ENCODE measurements around the gene ARIH1. TPM values are rescaled to one million over a fixed set of nuclear protein-coding genes. Genes with fewer than 3 reads are reported as not detected.

Gene ARIH1
- total and polyA plus RNA-seq, 2 experiments from 2014 or later = 93.1 to 132 TPM

DNA sequence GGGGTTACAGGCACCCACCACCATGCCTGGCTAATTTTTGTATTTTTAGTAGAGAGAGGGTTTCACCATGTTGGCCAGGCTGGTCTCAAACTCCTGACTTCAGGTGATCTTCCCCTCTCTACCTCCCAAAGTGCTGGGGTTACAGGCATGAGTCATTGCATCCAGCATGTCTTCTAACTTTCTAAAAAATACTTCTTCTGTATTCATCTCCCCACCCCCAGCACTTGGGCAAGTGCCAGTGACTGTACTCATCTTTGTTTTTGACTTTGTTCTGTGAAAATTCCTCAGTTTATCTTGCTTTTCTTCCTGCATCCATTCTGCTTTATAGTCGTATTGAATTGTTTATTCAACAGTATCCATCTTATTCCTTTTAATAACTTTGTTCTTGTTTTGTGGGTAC lies 47.6 kb downstream of the ARIH1 start:
- Histone ChIP-seq H3K4me1 (ENCODE audit: low read depth) (no peaks in the 10 kb centered on the region), H3K27me3 (no peaks in the 10 kb centered on the region), H3K9me3 (ENCODE audit: low read depth) (no peaks in the 10 kb centered on the region), H3K4me3 (no peak overlapping the region), H3K27ac (no peak overlapping the region), H3K36me3 (no peaks in the 10 kb centered on the region)
- DNase-seq (ENCODE audit: low read depth in 1 of 2, low spot score in 1 of 2) = peak in 1 of 2 donors; percentile 77
- TF ChIP-seq, protein P1, sequence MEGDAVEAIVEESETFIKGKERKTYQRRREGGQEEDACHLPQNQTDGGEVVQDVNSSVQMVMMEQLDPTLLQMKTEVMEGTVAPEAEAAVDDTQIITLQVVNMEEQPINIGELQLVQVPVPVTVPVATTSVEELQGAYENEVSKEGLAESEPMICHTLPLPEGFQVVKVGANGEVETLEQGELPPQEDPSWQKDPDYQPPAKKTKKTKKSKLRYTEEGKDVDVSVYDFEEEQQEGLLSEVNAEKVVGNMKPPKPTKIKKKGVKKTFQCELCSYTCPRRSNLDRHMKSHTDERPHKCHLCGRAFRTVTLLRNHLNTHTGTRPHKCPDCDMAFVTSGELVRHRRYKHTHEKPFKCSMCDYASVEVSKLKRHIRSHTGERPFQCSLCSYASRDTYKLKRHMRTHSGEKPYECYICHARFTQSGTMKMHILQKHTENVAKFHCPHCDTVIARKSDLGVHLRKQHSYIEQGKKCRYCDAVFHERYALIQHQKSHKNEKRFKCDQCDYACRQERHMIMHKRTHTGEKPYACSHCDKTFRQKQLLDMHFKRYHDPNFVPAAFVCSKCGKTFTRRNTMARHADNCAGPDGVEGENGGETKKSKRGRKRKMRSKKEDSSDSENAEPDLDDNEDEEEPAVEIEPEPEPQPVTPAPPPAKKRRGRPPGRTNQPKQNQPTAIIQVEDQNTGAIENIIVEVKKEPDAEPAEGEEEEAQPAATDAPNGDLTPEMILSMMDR (IDR thresholded peaks at IDR 0.05; ENCODE audit: low read depth, low read length) = no peak

DNA sequence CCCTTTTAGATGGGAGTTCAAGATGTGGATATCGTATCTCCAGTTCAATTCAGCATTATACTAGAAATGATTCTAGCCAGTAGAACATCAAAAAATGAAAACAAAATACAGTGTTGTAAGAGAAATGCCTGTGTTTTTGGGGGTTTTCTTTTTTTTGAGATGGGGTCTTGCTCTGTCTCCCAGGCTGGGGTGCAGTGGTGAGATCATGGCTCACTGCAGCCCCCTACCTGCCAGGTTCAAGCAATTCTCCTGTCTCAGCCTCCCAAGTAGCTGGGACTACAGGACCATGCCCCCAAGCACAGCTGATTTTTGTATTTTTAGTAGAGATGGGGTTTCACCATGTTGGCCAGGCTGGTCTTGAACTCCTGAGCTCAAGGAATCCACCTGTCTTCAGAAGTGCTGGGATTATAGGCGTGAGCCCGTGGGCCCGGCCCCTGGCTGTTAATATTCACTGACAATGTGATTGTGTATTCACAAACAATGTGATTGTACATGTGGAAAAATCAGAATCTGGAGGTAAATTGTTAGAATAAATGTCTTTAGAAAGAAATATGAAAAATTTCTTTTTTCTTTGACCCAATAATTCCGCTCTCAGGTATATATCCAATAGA lies 59.0 kb downstream of the ARIH1 start:
- Histone ChIP-seq H3K4me3 (no peak overlapping the region), H3K27ac (no peak overlapping the region), H3K36me3 (no peaks in the 10 kb centered on the region), H3K9me3 (ENCODE audit: low read depth) (no peaks in the 10 kb centered on the region), H3K4me1 (ENCODE audit: low read depth) (no peaks in the 10 kb centered on the region), H3K27me3 (no peaks in the 10 kb centered on the region)
- DNase-seq (ENCODE audit: low read depth in 1 of 2, low spot score in 1 of 2) = peak in 1 of 2 donors; percentile 10
- TF ChIP-seq, protein P1 (IDR thresholded peaks at IDR 0.05; ENCODE audit: low read depth, low read length) = peak; percentile 39

DNA sequence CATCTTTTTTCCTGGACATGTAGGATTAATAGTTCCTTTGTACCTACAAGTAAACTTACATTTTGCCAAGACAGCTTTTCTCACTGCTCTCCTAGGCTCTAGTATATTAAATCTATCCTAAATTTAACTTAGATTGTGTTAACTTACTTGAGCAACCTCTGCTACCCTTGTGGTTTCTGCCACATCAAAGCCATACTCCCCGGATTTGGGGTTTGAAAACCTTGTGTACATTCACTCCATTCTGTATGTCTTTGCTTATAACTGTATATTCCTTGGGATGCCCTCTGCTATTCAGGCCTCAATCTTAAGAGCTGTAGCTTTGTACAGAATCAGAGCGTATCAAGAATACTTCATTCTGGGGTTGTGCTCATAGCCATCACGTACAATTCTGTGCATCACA lies 60.4 kb downstream of the ARIH1 start:
- H3K36me3 ChIP-seq = no peaks in the 10 kb centered on the region
- H3K9me3 ChIP-seq (ENCODE audit: low read depth) = no peaks in the 10 kb centered on the region
- no peaks in the 10 kb centered on the region for H3K4me1 ChIP-seq (ENCODE audit: low read depth)
- no peak overlapping the region for H3K27ac ChIP-seq
- DNase-seq (ENCODE audit: low read depth in 1 of 2, low spot score in 1 of 2) = no peak
- H3K4me3 ChIP-seq = no peak overlapping the region
- H3K27me3 ChIP-seq = no peaks in the 10 kb centered on the region
- TF ChIP-seq, protein P1 (IDR thresholded peaks at IDR 0.05; ENCODE audit: low read depth, low read length) = no peak

DNA sequence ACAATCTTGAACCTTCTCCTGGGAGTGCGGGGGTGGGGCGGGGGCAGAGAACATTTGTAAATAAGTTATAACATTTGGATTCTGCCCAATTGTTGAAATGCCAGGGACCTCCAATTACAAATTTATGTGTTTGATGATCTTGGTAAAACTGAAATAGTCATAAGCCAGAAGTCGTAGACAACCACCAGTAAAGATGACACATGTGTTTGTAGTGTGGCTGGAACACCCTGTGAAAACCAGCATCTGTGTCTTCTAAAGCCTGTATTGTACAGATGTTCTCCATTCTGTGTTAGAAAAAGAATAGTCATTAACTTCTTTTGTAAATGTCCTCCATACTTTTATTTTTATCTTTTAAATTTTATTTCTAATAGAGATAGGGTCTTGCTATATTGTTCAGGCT lies 61.8 kb downstream of the ARIH1 start:
- Histone ChIP-seq H3K27me3 (no peaks in the 10 kb centered on the region), H3K27ac (no peak overlapping the region), H3K36me3 (no peaks in the 10 kb centered on the region), H3K4me1 (ENCODE audit: low read depth) (no peaks in the 10 kb centered on the region), H3K4me3 (no peak overlapping the region), H3K9me3 (ENCODE audit: low read depth) (no peaks in the 10 kb centered on the region)
- no peak for DNase-seq (ENCODE audit: low read depth in 1 of 2, low spot score in 1 of 2)
- TF ChIP-seq, protein P1 (IDR thresholded peaks at IDR 0.05; ENCODE audit: low read depth, low read length) = no peak

DNA sequence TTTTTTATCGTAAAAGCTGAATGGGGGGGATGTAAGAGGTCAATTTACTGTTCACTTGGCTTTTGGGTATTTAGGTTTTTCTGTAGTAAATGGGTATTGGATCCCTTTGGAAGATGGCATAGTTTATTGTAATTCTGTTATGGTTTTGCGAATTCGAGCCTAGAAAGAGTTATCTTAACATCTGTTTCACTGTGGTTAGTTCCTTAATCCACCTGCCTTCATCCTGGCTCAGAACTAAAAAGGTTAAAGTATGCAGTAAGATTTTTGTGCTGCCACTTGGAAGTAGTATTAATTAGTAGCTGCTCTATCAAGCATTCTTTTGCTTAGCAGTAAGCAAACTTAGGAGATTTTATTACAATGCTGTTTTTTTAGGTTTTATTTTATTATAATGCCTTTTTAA lies 62.4 kb downstream of the ARIH1 start:
- TF ChIP-seq, protein P1 (IDR thresholded peaks at IDR 0.05; ENCODE audit: low read depth, low read length) = no peak
- Histone ChIP-seq H3K27ac (no peak overlapping the region), H3K9me3 (ENCODE audit: low read depth) (no peaks in the 10 kb centered on the region), H3K4me1 (ENCODE audit: low read depth) (no peaks in the 10 kb centered on the region), H3K4me3 (no peak overlapping the region), H3K27me3 (no peaks in the 10 kb centered on the region), H3K36me3 (no peaks in the 10 kb centered on the region)
- DNase-seq (ENCODE audit: low read depth in 1 of 2, low spot score in 1 of 2) = no peak
